ENCODE results near the gene GPI.
A peak's percentile ranks its signal among the peaks of the same experiment; 100 is the strongest.
"Not testable (repeated sequence)": the region's sequence is repeated elsewhere in the genome, so short reads cannot be mapped to it uniquely, and the experiment has no call there.

Gene GPI

DNA sequence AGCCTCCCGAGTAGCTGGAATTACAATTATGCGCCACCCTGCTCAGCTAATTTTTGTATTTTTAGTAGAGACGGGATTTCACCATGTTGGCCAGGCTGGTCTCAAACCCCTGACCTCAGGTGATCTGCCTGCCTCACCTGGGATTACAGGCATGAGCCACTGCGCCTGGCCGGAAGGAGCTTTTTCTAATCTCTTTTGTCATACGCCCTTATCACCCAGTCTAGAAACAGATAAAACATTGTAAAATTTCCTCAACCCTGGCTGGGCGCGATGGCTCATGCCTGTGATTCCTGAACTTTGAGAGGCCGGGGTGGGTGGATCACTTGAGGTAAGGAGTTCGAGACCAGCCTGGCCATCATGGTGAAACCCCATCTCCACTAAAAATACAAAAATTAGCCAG is 4.2 kb downstream of the GPI start:
- H3K27me3 Mint-ChIP-seq, H3K27ac Mint-ChIP-seq, H3K4me3 Mint-ChIP-seq, H3K9me3 Mint-ChIP-seq, DNase-seq, ATAC-seq: not testable (repeated sequence)
- peaks cover 59% of the 10 kb centered on the region for H3K36me3 Mint-ChIP-seq (ENCODE audit: low read depth)
- peaks cover 51% of the 10 kb centered on the region for H3K4me1 Mint-ChIP-seq

DNA sequence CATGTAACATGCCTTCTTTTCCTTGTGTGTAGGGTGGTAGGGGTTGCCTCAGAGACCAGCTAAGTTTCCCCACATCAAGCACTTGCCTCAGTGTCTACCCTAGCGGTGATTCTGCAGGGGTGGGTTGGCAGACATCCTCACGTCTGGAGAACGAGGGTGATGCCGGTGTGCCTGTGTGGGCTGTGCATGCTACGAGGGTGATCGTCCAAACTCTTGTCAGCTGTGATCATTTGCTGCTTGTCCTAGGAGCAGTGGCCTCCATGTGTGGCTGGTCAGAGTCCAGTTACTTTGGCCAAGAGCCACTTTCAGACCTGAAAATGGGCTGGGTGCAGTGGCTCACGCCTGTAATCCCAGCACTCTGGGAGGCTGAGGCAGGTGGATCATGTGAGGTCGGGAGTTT is 5.1 kb downstream of the GPI start:
- H3K27ac Mint-ChIP-seq, result no peak overlapping the region

DNA sequence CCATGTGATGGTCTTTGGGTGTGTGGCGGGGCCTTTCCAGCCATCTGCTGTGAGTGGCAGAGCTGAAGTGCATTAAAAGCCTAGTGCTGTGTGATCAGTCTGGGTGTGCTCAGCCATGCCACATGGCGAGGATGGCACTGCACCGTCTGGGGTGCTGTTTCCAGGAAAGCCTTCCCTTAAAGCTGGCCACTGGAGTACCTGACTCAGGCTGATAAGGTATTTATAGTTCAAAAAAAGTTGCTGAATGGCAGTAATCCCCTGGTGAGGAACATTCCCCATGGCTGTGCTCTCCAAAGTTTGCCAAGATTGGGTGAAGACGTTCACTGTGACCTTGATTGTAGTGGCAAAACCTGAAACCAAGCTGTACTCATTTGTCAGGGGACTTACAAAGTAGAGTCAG is 6.0 kb downstream of the GPI start:
- H3K27ac Mint-ChIP-seq, result no peak overlapping the region

More for the DNA sequence above, 5.1 kb downstream of the GPI start:
- peaks cover 66% of the 10 kb centered on the region for H3K36me3 Mint-ChIP-seq (ENCODE audit: low read depth)
- peaks cover 48% of the 10 kb centered on the region for H3K4me1 Mint-ChIP-seq
- DNase-seq, result no peak
- no peaks in the 10 kb centered on the region for H3K27me3 Mint-ChIP-seq
- no peaks in the 10 kb centered on the region for H3K9me3 Mint-ChIP-seq
- no peak for ATAC-seq
- no peak overlapping the region for H3K4me3 Mint-ChIP-seq

DNA sequence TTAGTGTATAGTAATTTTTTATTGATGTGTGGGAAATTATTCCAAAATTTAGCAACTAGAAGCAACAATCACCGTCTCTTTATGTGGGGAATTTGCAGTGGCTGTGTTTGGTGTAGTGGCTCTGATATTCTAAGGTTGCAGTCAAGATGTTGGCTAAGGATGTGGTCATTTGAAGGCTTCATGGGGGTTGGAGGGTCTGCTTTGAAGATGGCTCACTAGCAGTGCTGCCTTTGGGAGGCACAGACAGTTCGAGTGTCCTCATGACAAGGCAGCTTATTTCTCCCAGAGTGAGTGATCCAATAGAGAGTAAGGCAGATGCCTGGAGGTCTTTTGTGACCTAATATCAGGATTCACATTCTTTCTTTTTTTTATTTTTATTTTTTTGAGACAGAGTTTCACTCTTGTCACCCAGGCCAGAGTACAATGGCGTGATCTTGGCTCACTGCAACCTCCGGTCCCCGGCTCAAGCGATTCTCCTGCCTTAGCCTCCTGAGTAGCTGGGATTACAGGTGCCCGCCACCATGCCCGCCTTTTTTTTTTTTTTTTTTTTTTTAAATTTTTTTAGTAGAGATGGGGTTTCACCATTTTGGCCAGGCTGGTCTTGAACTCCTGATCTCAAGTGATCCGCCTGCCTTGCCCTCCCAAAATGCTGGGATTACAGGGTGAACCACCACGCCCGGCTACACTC is 8.7 kb downstream of the GPI start:
- Mint-ChIP-seq H3K4me3 (no peak overlapping the region), H3K27me3 (no peaks in the 10 kb centered on the region), H3K27ac (peak overlapping the region; percentile 51), H3K9me3 (no peaks in the 10 kb centered on the region), H3K36me3 (ENCODE audit: low read depth) (peaks cover 54% of the 10 kb centered on the region), H3K4me1 (peaks cover 28% of the 10 kb centered on the region)
- no peak for DNase-seq
- ATAC-seq, result no peak

More for the DNA sequence above, 6.0 kb downstream of the GPI start:
- DNase-seq (no peak), ATAC-seq (peak; percentile 14)
- peaks cover 69% of the 10 kb centered on the region for H3K36me3 Mint-ChIP-seq (ENCODE audit: low read depth)
- no peak overlapping the region for H3K4me3 Mint-ChIP-seq
- H3K4me1 Mint-ChIP-seq, result peaks cover 53% of the 10 kb centered on the region
- H3K9me3 Mint-ChIP-seq, result no peaks in the 10 kb centered on the region
- no peaks in the 10 kb centered on the region for H3K27me3 Mint-ChIP-seq

DNA sequence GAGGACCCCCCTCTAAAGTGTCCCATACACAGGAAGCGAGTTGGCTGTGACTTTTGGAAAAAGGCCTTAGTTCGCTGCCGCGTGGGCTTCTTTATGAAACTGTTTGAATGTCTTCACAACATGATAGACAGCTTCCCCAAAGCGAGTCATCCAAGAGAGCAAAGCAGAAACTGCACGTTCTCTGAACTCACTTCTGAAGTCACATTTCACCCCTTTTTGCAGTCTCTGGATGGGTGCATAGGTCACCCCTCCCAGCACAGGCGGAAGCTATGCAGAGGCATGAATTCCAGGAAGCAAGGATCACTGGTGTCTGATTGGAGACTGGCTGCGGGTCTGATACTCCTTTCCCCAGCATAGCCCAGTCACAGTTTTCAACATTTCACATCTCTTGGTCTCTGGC is 10.6 kb downstream of the GPI start:
- Mint-ChIP-seq H3K36me3 (ENCODE audit: low read depth) (peaks cover 52% of the 10 kb centered on the region), H3K27me3 (no peaks in the 10 kb centered on the region), H3K4me3 (no peak overlapping the region), H3K9me3 (no peaks in the 10 kb centered on the region), H3K4me1 (peaks cover 22% of the 10 kb centered on the region), H3K27ac (peak overlapping the region; percentile 49)
- DNase-seq, result no peak
- ATAC-seq, result peak; percentile 53

DNA sequence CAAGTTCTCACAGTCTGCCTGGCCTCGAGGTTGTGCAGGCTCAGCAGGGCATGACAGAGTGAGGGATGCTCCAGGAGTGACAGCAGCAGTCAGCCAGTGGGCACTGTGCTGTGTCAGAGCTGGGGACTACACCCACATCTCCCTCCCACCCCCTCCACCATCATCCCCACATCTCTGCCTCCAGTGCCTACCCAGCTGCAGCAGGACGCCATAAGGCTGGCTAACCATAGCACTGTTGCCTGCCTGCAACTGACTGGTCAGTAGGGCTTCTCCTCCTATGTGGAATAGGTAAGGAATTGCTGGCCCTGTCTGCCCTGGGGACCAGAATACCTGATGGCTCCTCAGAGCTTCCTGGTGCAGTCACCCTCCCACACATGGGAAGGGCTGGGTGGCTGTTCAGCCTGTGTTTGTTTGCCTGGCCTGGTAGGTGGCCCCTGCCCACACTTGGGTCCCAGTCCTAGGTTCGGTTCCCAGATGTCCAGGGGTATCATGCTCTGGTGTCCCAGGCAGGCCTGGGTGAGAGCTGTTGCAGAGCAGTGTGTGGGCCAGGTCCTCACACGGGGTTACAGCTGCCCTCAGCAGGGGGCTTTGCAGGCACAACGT is 15.7 kb downstream of the GPI start:
- H3K27me3 Mint-ChIP-seq, result no peaks in the 10 kb centered on the region
- no peaks in the 10 kb centered on the region for H3K9me3 Mint-ChIP-seq
- DNase-seq, result no peak
- H3K4me3 Mint-ChIP-seq, result no peak overlapping the region
- no peak overlapping the region for H3K27ac Mint-ChIP-seq
- H3K4me1 Mint-ChIP-seq, result peaks cover 2% of the 10 kb centered on the region
- H3K36me3 Mint-ChIP-seq (ENCODE audit: low read depth), result peaks cover 63% of the 10 kb centered on the region
- no peak for ATAC-seq

DNA sequence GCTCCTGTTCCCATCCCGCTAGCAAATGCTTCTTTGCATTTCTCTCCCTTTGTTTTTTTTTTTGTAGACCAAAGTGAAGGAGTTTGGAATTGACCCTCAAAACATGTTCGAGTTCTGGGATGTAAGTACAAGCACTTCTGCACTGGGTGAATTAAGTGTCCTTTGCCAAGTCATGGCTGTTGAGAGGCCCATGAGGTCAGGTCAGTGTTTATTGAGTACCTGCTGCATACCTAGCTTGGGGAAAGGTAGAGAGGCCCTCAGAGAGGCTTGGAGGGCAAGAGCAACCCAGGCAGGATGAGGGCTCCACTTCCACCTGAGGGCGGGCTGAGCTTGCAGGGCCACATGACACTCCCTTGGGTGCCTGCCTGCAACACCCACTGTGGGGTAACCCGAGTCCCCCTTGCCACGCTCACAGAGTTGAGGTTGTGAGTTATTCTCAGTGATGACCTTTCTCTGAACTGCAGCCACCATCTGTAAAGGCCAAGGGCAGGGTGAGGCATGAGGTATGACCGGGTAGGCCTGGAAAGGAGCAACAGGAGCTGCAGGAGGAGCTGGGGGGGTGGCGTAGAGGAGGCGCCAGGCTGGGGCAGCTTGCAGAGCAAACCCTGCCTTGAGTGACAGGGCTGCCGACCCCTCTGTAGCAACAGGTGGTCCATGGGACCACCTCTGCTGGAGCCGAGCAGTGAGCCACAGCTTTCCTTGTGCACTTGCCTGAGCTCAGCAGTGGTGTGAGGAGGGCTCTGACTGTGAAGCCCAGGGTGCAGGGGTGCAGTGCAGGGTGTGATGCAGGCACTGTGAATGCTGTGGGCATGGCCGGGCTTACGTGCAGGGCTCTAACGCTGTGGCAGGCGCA is 16.6 kb downstream of the GPI start:
- DNase-seq (no peak), ATAC-seq (peak; percentile 18)
- Mint-ChIP-seq H3K27ac (no peak overlapping the region), H3K27me3 (no peaks in the 10 kb centered on the region), H3K36me3 (ENCODE audit: low read depth) (peaks cover 68% of the 10 kb centered on the region), H3K9me3 (no peaks in the 10 kb centered on the region), H3K4me3 (no peak overlapping the region), H3K4me1 (no peaks in the 10 kb centered on the region)

DNA sequence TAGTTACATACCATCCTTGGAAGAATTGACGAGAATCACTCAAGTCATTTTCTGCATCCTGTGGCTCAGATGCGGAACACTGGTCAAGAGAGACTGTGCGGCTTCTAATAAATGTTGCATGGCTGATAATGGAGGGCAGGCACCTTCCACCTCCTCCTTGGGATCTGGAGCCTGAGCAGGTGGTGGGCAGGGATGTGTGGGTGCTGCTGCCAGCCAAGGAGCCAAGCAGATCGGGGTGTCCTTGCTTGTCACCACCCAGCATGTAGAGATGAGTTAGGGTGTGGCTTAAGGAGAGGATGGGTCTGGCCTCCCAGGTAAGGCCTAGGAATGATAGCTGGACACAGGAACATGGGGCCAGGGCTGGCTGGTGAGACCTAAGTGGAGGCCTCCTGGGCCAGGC is 17.5 kb downstream of the GPI start:
- peaks cover 66% of the 10 kb centered on the region for H3K36me3 Mint-ChIP-seq (ENCODE audit: low read depth)
- ATAC-seq, result no peak
- no peaks in the 10 kb centered on the region for H3K27me3 Mint-ChIP-seq
- H3K4me1 Mint-ChIP-seq, result no peaks in the 10 kb centered on the region
- H3K9me3 Mint-ChIP-seq, result no peaks in the 10 kb centered on the region
- no peak overlapping the region for H3K4me3 Mint-ChIP-seq
- H3K27ac Mint-ChIP-seq, result no peak overlapping the region
- no peak for DNase-seq

DNA sequence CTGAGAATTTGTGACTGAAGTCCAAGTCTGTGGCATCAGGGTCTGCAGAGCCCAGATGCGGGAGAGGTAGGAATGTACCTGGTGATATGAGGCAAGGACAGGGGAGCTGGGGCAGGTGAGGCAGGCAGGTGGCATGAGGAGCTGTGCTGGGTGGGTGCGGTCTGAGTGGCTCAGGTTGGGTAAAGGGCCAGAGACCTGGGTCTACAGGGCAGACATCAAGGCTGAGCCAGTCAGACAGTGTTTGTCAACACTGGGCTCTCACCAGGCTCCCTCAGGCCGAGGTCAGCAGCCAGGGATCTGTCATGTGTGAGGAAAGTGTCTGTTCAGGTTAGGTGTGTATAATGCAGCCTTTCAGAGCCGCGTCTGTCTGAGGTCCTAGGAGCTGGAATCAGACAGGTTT is 18.6 kb downstream of the GPI start:
- DNase-seq, result no peak
- no peak for ATAC-seq
- H3K4me1 Mint-ChIP-seq, result no peaks in the 10 kb centered on the region
- peaks cover 63% of the 10 kb centered on the region for H3K36me3 Mint-ChIP-seq (ENCODE audit: low read depth)
- H3K9me3 Mint-ChIP-seq, result no peaks in the 10 kb centered on the region
- no peaks in the 10 kb centered on the region for H3K27me3 Mint-ChIP-seq
- H3K27ac Mint-ChIP-seq, result peak overlapping the region; percentile 59
- H3K4me3 Mint-ChIP-seq, result no peak overlapping the region

DNA sequence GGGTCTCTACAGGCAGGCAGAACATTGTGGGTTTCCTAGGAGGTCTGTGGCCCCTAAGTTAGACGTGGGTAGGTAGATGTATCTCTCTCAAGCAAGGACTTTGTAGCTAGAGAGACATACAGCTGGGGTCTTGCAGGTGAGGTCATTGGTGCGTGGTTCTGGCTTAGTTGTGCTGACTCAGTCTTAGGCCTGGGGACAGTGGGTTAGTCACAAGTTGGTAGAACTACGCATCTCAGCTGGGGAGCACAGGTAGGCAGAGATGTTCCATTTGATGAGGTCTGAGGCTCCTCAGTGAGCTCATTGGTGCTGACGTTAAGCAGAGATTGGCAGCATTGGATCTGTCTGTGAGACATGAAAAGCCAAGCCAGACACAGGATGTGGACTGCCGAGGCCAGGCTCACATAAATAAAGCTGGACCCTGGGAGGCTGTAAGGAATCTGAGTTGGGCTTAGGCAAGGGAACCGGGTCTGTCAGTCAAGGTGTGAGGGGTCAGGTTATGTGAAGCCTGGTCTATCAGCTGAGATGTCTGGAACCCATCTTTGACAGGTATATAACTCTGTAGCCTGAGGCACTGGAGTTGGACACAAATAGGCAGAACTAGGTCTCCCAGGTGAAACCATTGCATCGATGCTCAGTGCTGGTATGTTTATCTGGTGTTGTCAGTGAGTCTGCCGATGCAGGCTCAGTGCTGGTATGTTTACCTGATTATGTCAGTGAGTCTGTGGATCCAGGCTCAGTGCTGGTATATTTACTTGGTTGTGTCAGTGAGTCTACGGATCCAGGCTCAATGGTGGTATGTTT is 21.8 kb downstream of the GPI start:
- H3K27ac Mint-ChIP-seq, result no peak overlapping the region

DNA sequence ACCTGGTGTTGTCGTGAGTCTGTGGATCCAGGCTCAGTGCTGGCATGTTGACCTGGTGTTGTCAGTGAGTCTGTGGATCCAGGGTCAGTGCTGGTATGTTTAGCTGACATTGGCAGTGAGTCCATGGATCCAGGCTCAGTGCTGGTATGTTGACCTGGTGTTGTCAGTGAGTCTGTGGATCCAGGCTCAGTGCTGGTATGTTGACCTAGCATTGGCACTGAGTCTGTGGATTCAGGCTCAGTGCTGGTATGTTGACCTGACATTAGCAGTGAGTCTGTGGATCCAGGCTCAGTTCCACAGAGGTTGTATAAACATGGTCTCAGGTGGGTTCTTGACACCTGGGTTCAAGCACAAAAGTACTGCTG is 22.4 kb downstream of the GPI start:
- Mint-ChIP-seq H3K36me3 (ENCODE audit: low read depth) (peaks cover 43% of the 10 kb centered on the region), H3K27ac (no peak overlapping the region), H3K4me1 (no peaks in the 10 kb centered on the region), H3K27me3 (no peaks in the 10 kb centered on the region), H3K4me3 (no peak overlapping the region), H3K9me3 (no peaks in the 10 kb centered on the region)
- ATAC-seq, result no peak
- DNase-seq, result no peak

More for the DNA sequence above, 21.8 kb downstream of the GPI start:
- Mint-ChIP-seq H3K27me3 (no peaks in the 10 kb centered on the region), H3K9me3 (no peaks in the 10 kb centered on the region), H3K4me1 (no peaks in the 10 kb centered on the region), H3K36me3 (ENCODE audit: low read depth) (peaks cover 46% of the 10 kb centered on the region), H3K4me3 (no peak overlapping the region)
- DNase-seq, result no peak
- ATAC-seq, result no peak

DNA sequence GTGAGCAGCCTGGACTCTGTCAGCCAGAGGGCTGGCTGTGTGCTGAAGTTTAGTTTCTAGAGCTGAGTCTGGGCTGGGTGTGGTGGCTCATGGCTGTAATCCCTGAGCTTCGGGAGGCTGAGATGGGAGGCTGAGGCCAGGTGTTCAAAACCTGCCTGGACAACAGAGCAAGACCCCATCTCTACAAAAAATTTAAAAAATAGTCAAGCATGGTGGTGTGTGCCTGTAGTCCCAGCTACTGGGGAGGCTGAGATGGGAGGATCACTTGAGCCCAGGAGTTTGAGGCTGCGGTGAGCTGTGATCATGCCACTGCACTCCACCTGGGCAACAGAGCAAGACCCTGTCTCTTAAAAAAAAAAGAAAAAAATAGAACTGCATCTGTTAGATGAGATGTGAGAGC is 23.7 kb downstream of the GPI start:
- H3K36me3 Mint-ChIP-seq (ENCODE audit: low read depth), result peaks cover 30% of the 10 kb centered on the region
- not testable (repeated sequence) for H3K27me3 Mint-ChIP-seq, H3K27ac Mint-ChIP-seq, H3K9me3 Mint-ChIP-seq, DNase-seq, ATAC-seq, H3K4me3 Mint-ChIP-seq, H3K4me1 Mint-ChIP-seq

DNA sequence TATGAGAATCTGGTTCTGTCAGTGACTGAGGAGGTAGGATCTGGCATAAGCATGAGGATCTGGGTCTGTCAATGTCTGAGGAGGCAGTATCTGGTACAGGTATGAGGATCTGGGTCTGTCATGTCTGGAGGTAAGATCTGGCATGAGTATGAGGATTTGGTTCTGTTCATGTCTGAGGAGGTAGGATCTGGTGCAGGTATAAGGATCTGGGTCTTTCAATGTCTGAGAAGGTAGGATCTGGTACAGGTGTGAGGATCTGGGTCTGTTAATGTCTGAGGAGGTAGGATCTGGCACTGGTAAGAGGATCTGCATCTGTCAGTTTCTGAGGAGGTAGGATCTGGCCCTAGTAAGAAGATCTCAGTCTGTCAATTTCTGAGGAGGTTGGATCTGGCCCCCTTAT is 26.8 kb downstream of the GPI start:
- no peaks in the 10 kb centered on the region for H3K27me3 Mint-ChIP-seq
- H3K9me3 Mint-ChIP-seq, result no peaks in the 10 kb centered on the region
- peaks cover 11% of the 10 kb centered on the region for H3K36me3 Mint-ChIP-seq (ENCODE audit: low read depth)
- H3K4me3 Mint-ChIP-seq, result no peak overlapping the region
- no peaks in the 10 kb centered on the region for H3K4me1 Mint-ChIP-seq
- ATAC-seq (no peak), DNase-seq (no peak)
- no peak overlapping the region for H3K27ac Mint-ChIP-seq

DNA sequence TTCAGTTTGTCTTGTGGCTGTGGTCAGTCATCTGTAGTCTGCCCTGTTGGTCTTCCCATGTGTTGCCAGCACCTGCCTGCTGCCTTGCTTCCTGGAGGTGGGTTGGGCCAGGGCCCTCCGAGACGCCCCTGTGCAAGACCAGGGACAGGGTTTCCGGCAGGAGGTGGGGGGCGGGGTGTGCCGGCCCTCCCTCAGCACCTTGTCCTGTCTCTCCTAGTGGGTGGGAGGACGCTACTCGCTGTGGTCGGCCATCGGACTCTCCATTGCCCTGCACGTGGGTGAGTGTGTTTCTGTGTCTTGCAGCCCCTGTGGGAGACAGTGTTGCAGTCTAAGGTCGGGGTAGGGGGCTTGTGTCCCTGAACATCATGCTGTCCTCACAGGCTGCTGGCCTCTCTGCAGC is 28.0 kb downstream of the GPI start:
- DNase-seq (no peak), ATAC-seq (no peak)
- H3K4me1 Mint-ChIP-seq, result no peaks in the 10 kb centered on the region
- no peaks in the 10 kb centered on the region for H3K9me3 Mint-ChIP-seq
- no peak overlapping the region for H3K4me3 Mint-ChIP-seq
- H3K36me3 Mint-ChIP-seq (ENCODE audit: low read depth), result peaks cover 11% of the 10 kb centered on the region
- no peaks in the 10 kb centered on the region for H3K27me3 Mint-ChIP-seq
- no peak overlapping the region for H3K27ac Mint-ChIP-seq

Data from activated naive CD8-positive, alpha-beta T cell treated with anti-CD3 and anti-CD28 coated beads, Interleukin-2, amount 50 U/mL, for 24 hours (primary cell).